Esophagus muscularis mucosa (tissue), 4 donors: Measurements from ENCODE around the gene TUBE1. TPM values are rescaled to one million over a fixed set of nuclear protein-coding genes. Genes with fewer than 3 reads are reported as not detected.

ENCODE experiments used
- DNase-seq: peaks from one replicate; pipeline ENCODE4 v3.0.0-alpha.2; 2017; ENCODE audit errors: extremely low spot score
- H3K27ac ChIP-seq, 4 donors: fragments of 200-600 bp; sonication (generic); replicated peaks in 1 of 4; 1 replicate in 3 of 4; 2 replicates in 1 of 4; pipeline ENCODE4 v1.5.1; 2016 to 2019; ENCODE audit warnings: mild to moderate bottlenecking in 1 of 4
- H3K27me3 ChIP-seq, 4 donors: fragments of 200-600 bp; sonication (generic); one replicate each; pipeline versions ENCODE4 v1.5.1 to v1.6.0; 2016 to 2019
- H3K36me3 ChIP-seq, 4 donors: fragments of 200-600 bp; sonication (generic); one replicate each; pipeline ENCODE4 v1.5.1; 2016 to 2019
- H3K4me1 ChIP-seq, 4 donors: fragments of 200-600 bp; sonication (generic); one replicate each; pipeline ENCODE4 v1.5.1; 2016 to 2019
- H3K4me3 ChIP-seq, 4 donors: fragments of 200-600 bp; sonication (generic); 1 replicate in 2 of 4; 2 replicates in 2 of 4; pipeline ENCODE4 v1.5.1; 2016 to 2019; ENCODE audit warnings: mild to moderate bottlenecking in 4 of 4, moderate library complexity in 1 of 4
- H3K9me3 ChIP-seq, 4 donors: fragments of 200-600 bp; sonication (generic); 1 replicate in 3 of 4; 2 replicates in 1 of 4; pipeline ENCODE4 v1.5.1; 2016 to 2019
- EP300 ChIP-seq: sonication (generic); formaldehyde crosslinking; IDR thresholded peaks from one replicate; pipeline ENCODE4 v1.6.1; 2017; ENCODE audit warnings: antibody characterized with exemption
- POLR2A ChIP-seq: fragments of 450-650 bp; IDR thresholded peaks from one replicate; pipeline ENCODE4 v1.6.1; 2017; ENCODE audit warnings: antibody characterized with exemption, moderate library complexity, mild to moderate bottlenecking, low read depth
- POLR2AphosphoS5 ChIP-seq, 2 donors: sonication (generic); formaldehyde crosslinking; IDR thresholded peaks; one replicate each; pipeline ENCODE4 v1.6.1; 2017; ENCODE audit warnings: antibody characterized with exemption in 2 of 2
- WGBS: methylation state at CpG from one replicate; pipeline ENCODE4 v1.1.5; 2018; 5-methylcytosine and 5-hydroxymethylcytosine counted together
- intact Hi-C: fragments of 100-400 bp; cut with DNase I; formaldehyde crosslinking; loops from one replicate; pipeline ENCODE4 v1.15.1; 2023
- total RNA-seq, 4 donors: library from RNA; depleted of rRNA; stranded (reverse); fragments of >200 nt; gene quantifications; one replicate each; pipeline versions ENCODE4 v1.1.0 to v1.2.1, GENCODE V29; 2016
- TF ChIP-seq, protein P1 (sequence below), 3 experiments: fragments of 200-600 bp in 2 of 3; fragments of 450-650 bp in 1 of 3; sonication (generic) in 2 of 3; IDR thresholded peaks; one replicate each; pipeline ENCODE4 v1.5.1; 2017 to 2019; ENCODE audit warnings: antibody characterized with exemption in 3 of 3, mild to moderate bottlenecking in 2 of 3, moderate library complexity in 1 of 3

TUBE1 gene
- total RNA-seq, 4 donors from 2014 or later = 15.6 to 35.3 (median 20.3) TPM

DNA sequence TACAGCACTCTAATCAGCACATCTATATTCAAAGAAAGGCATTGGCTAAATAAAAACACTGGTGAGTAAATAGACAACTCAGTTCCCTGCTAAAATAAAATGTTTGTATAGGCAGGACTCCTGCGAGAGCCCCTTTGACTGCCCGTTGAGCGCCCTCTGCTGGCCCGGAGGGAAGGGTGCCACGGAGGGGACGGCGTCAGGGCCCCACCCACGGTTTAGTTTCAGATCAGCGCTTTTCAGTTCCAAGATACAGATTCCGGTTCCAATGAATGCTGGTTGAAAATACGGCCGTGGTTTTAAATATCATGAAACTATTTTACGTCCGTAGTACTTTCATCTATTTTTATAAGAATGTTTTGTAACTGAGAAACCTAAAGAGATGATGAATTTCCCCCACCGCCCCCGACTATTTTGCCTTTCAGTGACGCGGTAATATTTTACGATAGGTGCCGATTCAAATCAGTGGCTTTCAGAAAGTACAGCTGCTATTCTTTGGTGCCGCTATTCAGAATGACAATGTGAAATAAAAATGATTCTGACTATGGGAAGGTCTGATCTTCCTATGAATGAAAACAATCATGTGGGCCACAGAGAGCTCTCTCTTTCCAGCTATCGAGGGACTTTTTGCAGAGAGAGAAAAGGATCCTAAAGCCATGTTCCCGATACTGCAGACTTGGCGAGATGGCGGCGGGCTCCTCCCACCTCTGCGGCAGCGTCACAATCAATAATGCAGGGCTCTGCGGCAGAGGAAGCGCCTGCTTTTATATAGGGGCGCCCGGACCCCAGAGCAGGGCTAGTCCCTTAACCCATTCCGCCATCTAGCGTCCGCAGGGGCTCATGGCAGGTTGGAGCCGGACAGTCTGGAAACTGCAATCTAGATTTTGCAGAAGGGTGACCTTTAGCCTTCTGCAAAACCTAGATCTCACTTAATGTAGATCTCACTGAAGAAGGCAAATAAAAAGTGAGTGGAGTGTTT is 44.0 kb downstream of the TUBE1 start:
- Histone ChIP-seq H3K27me3 (no peaks in the 10 kb centered on the region), H3K9me3 (no peaks in the 10 kb centered on the region), H3K27ac (peak overlapping the region; percentile 73 to 82 (median 75)), H3K4me1 (peaks cover 9 to 22% (median 19%) of the 10 kb centered on the region in 4 donors), H3K36me3 (no peaks in the 10 kb centered on the region), H3K4me3 (peak overlapping the region; percentile 53 to 65 (median 58))
- DNase-seq = peak; percentile 97
- TF ChIP-seq, protein P1, sequence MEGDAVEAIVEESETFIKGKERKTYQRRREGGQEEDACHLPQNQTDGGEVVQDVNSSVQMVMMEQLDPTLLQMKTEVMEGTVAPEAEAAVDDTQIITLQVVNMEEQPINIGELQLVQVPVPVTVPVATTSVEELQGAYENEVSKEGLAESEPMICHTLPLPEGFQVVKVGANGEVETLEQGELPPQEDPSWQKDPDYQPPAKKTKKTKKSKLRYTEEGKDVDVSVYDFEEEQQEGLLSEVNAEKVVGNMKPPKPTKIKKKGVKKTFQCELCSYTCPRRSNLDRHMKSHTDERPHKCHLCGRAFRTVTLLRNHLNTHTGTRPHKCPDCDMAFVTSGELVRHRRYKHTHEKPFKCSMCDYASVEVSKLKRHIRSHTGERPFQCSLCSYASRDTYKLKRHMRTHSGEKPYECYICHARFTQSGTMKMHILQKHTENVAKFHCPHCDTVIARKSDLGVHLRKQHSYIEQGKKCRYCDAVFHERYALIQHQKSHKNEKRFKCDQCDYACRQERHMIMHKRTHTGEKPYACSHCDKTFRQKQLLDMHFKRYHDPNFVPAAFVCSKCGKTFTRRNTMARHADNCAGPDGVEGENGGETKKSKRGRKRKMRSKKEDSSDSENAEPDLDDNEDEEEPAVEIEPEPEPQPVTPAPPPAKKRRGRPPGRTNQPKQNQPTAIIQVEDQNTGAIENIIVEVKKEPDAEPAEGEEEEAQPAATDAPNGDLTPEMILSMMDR (IDR thresholded peaks at IDR 0.05) = peak; percentile 88 to 95 (median 93)
- peak; percentile 37 to 69 for TF ChIP-seq POLR2AphosphoS5 (IDR thresholded peaks at IDR 0.05)
- TF ChIP-seq POLR2A = no peak
- no peak for TF ChIP-seq EP300
- WGBS = under 1% methylated on average over 36 of the region's 36 CpGs
- intact Hi-C loops = loop anchor here (2.0 to 5.0 kb wide), 3 partner anchors 47 to 333 kb away; partner anchors contain the start of gene FYN

DNA sequence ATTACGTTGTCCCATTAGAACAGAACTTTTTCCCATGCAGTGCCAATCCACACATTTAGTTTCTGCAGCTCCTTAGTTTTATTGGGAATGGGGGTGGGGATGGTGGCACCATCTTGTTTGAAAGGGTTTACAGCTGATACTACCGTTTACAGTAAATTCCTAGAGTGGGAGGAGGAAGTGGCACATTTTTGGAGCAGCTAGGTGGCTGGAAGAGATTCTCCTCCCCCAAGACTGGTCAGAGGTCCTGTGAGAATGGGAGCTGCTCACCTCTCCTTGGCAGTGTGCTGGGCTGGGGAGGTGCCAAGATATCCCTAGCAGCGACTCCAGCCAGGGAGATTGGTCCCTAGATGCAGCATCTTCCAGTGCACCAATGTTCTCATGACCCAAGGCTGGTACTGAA is 45.7 kb downstream of the TUBE1 start:
- Histone ChIP-seq H3K27me3 (no peaks in the 10 kb centered on the region), H3K4me3 (no peak overlapping the region), H3K27ac (peak overlapping the region in 1 of 4 donors; percentile 28), H3K36me3 (no peaks in the 10 kb centered on the region), H3K9me3 (no peaks in the 10 kb centered on the region), H3K4me1 (peaks cover 13 to 32% (median 30%) of the 10 kb centered on the region in 4 donors)
- TF ChIP-seq POLR2AphosphoS5 (IDR thresholded peaks at IDR 0.05) = no peak
- no peak for TF ChIP-seq POLR2A
- no peak for TF ChIP-seq EP300
- TF ChIP-seq, protein P1 (IDR thresholded peaks at IDR 0.05) = no peak
- intact Hi-C loops = loop anchor here (5.0 kb wide), 1 partner anchor 169 kb away; the partner anchor contains the start of gene FYN
- DNase-seq = no peak
- 77% methylated on average over 3 of the region's 3 CpGs for WGBS

DNA sequence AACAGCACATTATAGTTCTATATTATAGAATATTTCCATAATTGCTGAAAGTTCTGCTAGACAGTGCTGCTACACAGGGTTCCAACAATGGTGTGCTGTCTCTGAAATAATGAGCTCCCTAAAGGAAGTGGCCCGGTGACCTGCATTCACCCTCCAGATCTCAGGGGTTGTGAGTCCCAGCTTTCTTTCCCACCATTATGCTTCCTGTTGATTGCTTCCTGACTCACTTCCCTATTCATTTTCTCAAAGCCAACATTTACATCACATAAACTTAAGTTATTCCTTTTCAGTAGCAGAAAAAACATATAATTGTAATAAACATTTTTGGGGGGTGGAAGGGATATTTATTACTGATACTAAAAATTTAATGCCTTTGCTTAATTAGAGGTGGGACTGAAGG is 46.3 kb downstream of the TUBE1 start:
- Histone ChIP-seq H3K4me3 (no peak overlapping the region), H3K4me1 (peaks cover 13 to 37% (median 30%) of the 10 kb centered on the region in 4 donors), H3K27me3 (no peaks in the 10 kb centered on the region), H3K36me3 (no peaks in the 10 kb centered on the region), H3K9me3 (no peaks in the 10 kb centered on the region), H3K27ac (no peak overlapping the region)
- DNase-seq = no peak
- intact Hi-C loops = loop anchor here (5.0 kb wide), 1 partner anchor 169 kb away; the partner anchor contains the start of gene FYN
- 57% methylated on average over 1 of the region's 1 CpG for WGBS
- no peak for TF ChIP-seq EP300

DNA sequence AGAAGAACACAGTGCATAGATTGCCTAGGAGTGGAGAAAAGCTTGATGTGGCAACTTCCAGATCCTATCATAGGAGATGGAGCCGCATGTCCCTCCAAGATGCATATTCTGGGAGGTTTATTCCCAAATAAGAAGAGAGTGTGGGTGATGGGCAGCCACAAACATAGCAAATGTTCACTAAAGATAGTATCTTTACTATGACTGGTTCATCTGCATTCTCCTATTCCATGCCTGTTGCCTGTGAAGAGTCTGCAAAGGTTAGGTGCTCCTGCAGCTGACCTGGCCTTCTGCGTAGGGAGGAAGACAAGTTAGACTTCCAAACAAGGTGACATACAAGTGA is 47.9 kb downstream of the TUBE1 start:
- Histone ChIP-seq H3K9me3 (no peaks in the 10 kb centered on the region), H3K36me3 (no peaks in the 10 kb centered on the region), H3K27me3 (no peaks in the 10 kb centered on the region), H3K27ac (peak overlapping the region in 1 of 4 donors; percentile 76), H3K4me3 (no peak overlapping the region), H3K4me1 (peaks cover 13 to 30% (median 20%) of the 10 kb centered on the region in 4 donors)
- DNase-seq = no peak
- intact Hi-C loops = no loop called here
- no peak for TF ChIP-seq EP300
- TF ChIP-seq POLR2AphosphoS5 (IDR thresholded peaks at IDR 0.05) = no peak
- TF ChIP-seq POLR2A = no peak
- TF ChIP-seq, protein P1 (IDR thresholded peaks at IDR 0.05) = no peak
- 80% methylated on average over 2 of the region's 2 CpGs for WGBS

- WGBS = 92% methylated on average over 15 of the region's 15 CpGs
- intact Hi-C loops = no loop called here
- H3K27me3 ChIP-seq = no peaks in the 10 kb centered on the region
- peaks cover 13 to 25% (median 15%) of the 10 kb centered on the region in 4 donors for H3K4me1 ChIP-seq
- peak overlapping the region; percentile 56 to 76 (median 66) for H3K27ac ChIP-seq
- H3K36me3 ChIP-seq = no peaks in the 10 kb centered on the region
- TF ChIP-seq EP300 (no peak), POLR2AphosphoS5 (IDR thresholded peaks at IDR 0.05) (no peak), POLR2A (no peak)
- TF ChIP-seq, protein P1 (IDR thresholded peaks at IDR 0.05) = no peak
- H3K4me3 ChIP-seq = no peak overlapping the region
- no peaks in the 10 kb centered on the region for H3K9me3 ChIP-seq
- DNase-seq = no peak
These were observed 48.4 kb downstream of the TUBE1 start for GRCh38 chr6:112038756-112039430.
